Measurements from ENCODE around the gene PSMD1.

The PSMD1 gene

GRCh38 chr2:231056453-231057416, at the start of gene PSMD1:
TSS of gene PSMD1 (plus strand) at chr2:231056867. CDS start at chr2:231057026, 159 bp downstream.
- peak; percentile 90 to 96 for TF ChIP-seq CTCF (IDR thresholded peaks at IDR 0.05)

GRCh38 chr2:231007286-231008098, 49.2 kb upstream of the PSMD1 start:
- H3K9me3 ChIP-seq: no peaks in the 10 kb centered on the region
- TF ChIP-seq CTCF (IDR thresholded peaks at IDR 0.05): no peak
- H3K27me3 ChIP-seq: peaks cover 0 to 25% of the 10 kb centered on the region in 2 donors
- no peaks in the 10 kb centered on the region for H3K36me3 ChIP-seq
- intact Hi-C loops (cut with DNase I; ENCODE audit: low total_unique reads): no loop called here
- no peak for DNase-seq
- H3K4me3 ChIP-seq: no peak overlapping the region
- no peak overlapping the region for H3K27ac ChIP-seq
- no peaks in the 10 kb centered on the region for H3K4me1 ChIP-seq

More at GRCh38 chr2:231056453-231057416, at the start of gene PSMD1:
- Histone ChIP-seq H3K9me3 (no peaks in the 10 kb centered on the region), H3K4me3 (peak within 1 kb of the TSS; percentile 94 to 100), H3K27me3 (no peaks in the 10 kb centered on the region), H3K36me3 (peaks cover 0 to 7% (median 3%) of the 10 kb centered on the region in 3 donors), H3K27ac (peak within 1 kb of the TSS; percentile 82 to 91), H3K4me1 (peaks cover 0 to 39% (median 35%) of the 10 kb centered on the region in 4 donors)
- intact Hi-C loops (cut with DNase I; ENCODE audit: low total_unique reads): no loop called here
- peak; percentile 91 to 94 for DNase-seq

- Histone ChIP-seq H3K4me3 (no peak overlapping the region), H3K36me3 (no peaks in the 10 kb centered on the region), H3K27ac (no peak overlapping the region), H3K27me3 (peaks cover 0 to 22% of the 10 kb centered on the region in 2 donors), H3K4me1 (no peaks in the 10 kb centered on the region), H3K9me3 (no peaks in the 10 kb centered on the region)
- no peak for DNase-seq
- no peak for TF ChIP-seq CTCF (IDR thresholded peaks at IDR 0.05)
- intact Hi-C loops (cut with DNase I; ENCODE audit: low total_unique reads): no loop called here
Measured at GRCh38 chr2:231008131-231008530, 48.5 kb upstream of the PSMD1 start.

GRCh38 chr2:231009236-231009919, 47.3 kb upstream of the PSMD1 start:
- no peaks in the 10 kb centered on the region for H3K9me3 ChIP-seq
- H3K4me1 ChIP-seq: no peaks in the 10 kb centered on the region
- H3K27ac ChIP-seq: no peak overlapping the region
- H3K36me3 ChIP-seq: no peaks in the 10 kb centered on the region
- DNase-seq: no peak
- H3K27me3 ChIP-seq: peaks cover 0 to 18% of the 10 kb centered on the region in 2 donors
- H3K4me3 ChIP-seq: no peak overlapping the region
- no peak for TF ChIP-seq CTCF (IDR thresholded peaks at IDR 0.05)
- intact Hi-C loops (cut with DNase I; ENCODE audit: low total_unique reads): no loop called here

GRCh38 chr2:231010201-231010730, 46.4 kb upstream of the PSMD1 start:
- Histone ChIP-seq H3K27ac (no peak overlapping the region), H3K27me3 (peaks cover 0 to 22% of the 10 kb centered on the region in 2 donors), H3K4me1 (no peaks in the 10 kb centered on the region), H3K4me3 (no peak overlapping the region), H3K9me3 (no peaks in the 10 kb centered on the region), H3K36me3 (no peaks in the 10 kb centered on the region)
- no peak for TF ChIP-seq CTCF (IDR thresholded peaks at IDR 0.05)
- no peak for DNase-seq
- intact Hi-C loops (cut with DNase I; ENCODE audit: low total_unique reads): no loop called here
